Thyroid gland (tissue), 4 donors: ENCODE data around the gene TTC12.

Experiments
- POLR2A ChIP-seq, 2 donors: fragments of 450-650 bp; IDR thresholded peaks; one replicate each; pipeline ENCODE4 v1.6.1; 2017; ENCODE audit warnings: antibody characterized with exemption in 2 of 2, mild to moderate bottlenecking in 2 of 2, moderate library complexity in 1 of 2
- TF ChIP-seq, protein P1 (sequence below), 6 experiments: fragments of 200-600 bp in 3 of 6; fragments of 450-650 bp in 3 of 6; sonication (generic) in 3 of 6; IDR thresholded peaks; one replicate each; pipeline ENCODE4 v1.5.1; 2016 to 2019; ENCODE audit warnings: antibody characterized with exemption in 6 of 6, mild to moderate bottlenecking in 2 of 6, inconsistent platforms in 1 of 6, moderate library complexity in 1 of 6

GRCh38 chr11:113341388-113342165 is 27.2 kb downstream of the TTC12 start:
- TF ChIP-seq, protein P1, sequence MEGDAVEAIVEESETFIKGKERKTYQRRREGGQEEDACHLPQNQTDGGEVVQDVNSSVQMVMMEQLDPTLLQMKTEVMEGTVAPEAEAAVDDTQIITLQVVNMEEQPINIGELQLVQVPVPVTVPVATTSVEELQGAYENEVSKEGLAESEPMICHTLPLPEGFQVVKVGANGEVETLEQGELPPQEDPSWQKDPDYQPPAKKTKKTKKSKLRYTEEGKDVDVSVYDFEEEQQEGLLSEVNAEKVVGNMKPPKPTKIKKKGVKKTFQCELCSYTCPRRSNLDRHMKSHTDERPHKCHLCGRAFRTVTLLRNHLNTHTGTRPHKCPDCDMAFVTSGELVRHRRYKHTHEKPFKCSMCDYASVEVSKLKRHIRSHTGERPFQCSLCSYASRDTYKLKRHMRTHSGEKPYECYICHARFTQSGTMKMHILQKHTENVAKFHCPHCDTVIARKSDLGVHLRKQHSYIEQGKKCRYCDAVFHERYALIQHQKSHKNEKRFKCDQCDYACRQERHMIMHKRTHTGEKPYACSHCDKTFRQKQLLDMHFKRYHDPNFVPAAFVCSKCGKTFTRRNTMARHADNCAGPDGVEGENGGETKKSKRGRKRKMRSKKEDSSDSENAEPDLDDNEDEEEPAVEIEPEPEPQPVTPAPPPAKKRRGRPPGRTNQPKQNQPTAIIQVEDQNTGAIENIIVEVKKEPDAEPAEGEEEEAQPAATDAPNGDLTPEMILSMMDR (IDR thresholded peaks at IDR 0.05) = no peak
- TF ChIP-seq POLR2A (IDR thresholded peaks at IDR 0.05) = no peak
